Bone marrow (tissue), 2 donors: ENCODE data around the gene DGKA.
"Not testable (repeated sequence)": the region's sequence is repeated elsewhere in the genome, so short reads cannot be mapped to it uniquely, and the experiment has no call there.

Source experiments
- DNase-seq, 2 donors: peaks; one replicate each; lab custom pipeline; 2025; lab: John Stamatoyannopoulos, UW

The DGKA gene

DNA sequence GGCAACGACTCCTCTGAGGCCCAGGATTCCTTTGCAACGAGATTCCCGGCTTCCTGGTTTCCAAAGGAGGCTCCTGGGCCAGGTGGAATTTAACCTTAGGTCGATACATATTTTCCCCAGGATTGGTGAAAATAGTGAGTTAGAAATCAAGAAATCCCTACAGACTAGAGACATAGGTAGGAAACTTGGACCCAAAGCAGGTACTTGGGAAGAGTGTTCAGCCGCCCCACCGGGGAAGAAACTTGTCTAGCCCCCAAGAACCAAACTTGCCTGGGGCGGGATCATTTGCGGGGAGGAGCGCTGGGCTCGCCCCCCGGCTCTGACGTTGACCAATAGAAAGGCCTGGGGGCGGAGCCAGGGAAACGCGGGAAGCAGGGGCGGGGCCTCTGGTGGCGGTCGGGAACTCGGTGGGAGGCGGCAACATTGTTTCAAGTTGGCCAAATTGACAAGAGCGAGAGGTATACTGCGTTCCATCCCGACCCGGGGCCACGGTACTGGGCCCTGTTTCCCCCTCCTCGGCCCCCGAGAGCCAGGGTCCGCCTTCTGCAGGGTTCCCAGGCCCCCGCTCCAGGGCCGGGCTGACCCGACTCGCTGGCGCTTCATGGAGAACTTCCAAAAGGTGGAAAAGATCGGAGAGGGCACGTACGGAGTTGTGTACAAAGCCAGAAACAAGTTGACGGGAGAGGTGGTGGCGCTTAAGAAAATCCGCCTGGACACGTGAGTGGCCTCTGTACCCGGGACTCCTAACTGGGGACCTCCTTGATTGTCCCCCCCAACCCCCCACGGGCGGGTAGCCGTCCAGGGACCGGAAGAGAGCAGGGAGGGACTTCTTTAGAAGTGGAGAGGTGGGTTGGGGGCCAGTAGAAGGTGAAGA, 35.7 kb downstream of the DGKA start, which contains the start of gene CDK2:
Gene CDK2 (plus strand): TSS at position 423 of the 874 bp plus-strand sequence. CDS start 179 bp downstream, at position 602.
- peak; percentile 63 to 67 for DNase-seq

DNA sequence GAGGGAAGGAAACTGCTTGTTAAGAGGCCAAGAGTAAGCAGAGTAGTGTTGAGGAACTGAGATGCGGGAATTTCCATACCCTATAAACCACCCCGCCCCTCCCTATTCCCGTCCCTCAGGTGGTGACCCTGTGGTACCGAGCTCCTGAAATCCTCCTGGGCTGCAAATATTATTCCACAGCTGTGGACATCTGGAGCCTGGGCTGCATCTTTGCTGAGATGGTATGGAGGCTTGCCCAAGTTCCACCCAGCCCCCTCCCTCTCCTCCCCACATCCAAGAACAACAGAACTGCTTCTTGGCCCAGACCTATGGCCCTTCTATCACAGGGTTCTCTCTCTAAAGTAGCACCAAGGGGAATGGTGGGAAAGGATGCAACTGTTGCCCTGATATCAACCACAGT, 38.4 kb downstream of the DGKA start:
- DNase-seq, result no peak

DNA sequence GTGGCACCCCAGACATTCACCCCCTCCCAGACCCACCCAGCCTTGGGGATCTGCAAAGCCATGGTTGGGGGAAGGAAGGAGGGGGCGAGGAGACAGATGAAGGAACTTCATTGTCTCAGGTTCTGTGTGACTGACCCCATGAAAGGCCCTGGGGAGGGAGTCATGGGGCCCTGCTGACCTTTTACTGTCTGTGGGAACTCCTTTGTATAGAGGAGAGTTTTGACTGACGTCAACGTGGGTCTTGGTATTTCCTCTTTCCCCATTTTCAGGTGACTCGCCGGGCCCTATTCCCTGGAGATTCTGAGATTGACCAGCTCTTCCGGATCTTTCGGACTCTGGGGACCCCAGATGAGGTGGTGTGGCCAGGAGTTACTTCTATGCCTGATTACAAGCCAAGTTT, 39.8 kb downstream of the DGKA start:
- no peak for DNase-seq

DNA sequence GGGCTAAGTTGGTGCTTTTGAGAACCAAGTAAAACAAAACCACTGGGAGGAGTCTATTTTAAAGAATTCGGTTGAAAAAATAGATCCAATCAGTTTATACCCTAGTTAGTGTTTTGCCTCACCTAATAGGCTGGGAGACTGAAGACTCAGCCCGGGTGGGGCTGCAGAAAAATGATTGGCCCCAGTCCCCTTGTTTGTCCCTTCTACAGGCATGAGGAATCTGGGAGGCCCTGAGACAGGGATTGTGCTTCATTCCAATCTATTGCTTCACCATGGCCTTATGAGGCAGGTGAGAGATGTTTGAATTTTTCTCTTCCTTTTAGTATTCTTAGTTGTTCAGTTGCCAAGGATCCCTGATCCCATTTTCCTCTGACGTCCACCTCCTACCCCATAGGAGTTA, 41.1 kb downstream of the DGKA start:
- DNase-seq, result no peak

DNA sequence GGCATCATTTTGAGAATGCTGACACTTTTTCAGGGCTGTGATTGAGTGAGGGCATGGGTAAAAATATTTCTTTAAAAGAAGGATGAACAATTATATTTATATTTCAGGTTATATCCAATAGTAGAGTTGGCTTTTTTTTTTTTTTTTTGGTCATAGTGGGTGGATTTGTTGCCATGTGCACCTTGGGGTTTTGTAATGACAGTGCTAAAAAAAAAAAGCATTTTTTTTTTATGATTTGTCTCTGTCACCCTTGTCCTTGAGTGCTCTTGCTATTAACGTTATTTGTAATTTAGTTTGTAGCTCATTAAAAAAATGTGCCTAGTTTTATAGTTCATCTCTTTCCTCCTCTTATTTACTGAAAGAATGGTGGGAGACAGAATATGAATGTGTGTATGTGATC, 41.5 kb downstream of the DGKA start:
- no peak for DNase-seq

DNA sequence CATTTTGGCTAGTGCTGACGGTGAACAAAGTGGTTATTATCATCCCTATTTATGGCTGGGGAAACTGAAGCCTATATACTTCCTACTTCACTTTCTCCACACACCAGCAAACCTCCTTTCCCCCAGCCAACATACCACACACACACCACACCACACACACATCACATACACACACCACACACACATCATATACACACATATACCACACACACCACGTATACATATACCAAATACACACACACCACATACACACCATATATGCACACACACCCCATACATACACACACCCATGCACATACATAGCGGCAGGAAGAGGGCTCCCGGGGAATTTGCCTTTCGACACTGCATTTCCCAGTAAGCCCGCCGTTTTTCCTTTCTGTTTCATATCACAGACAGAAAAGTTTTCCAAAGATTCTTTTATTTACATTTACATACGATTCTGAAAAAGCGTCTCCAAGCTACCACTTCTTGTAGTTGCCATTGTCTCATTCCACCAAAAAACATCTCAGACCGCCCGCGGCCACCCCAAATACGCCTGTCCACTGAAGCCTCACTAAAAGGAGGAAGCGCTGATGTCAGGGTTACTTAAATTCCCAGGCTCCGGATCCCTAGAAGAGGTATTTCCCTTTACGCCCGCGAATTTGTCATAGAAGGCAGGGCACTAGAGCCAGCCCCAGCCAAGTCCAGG, 42.1 kb downstream of the DGKA start:
- DNase-seq, result peak; percentile 32 to 35

DNA sequence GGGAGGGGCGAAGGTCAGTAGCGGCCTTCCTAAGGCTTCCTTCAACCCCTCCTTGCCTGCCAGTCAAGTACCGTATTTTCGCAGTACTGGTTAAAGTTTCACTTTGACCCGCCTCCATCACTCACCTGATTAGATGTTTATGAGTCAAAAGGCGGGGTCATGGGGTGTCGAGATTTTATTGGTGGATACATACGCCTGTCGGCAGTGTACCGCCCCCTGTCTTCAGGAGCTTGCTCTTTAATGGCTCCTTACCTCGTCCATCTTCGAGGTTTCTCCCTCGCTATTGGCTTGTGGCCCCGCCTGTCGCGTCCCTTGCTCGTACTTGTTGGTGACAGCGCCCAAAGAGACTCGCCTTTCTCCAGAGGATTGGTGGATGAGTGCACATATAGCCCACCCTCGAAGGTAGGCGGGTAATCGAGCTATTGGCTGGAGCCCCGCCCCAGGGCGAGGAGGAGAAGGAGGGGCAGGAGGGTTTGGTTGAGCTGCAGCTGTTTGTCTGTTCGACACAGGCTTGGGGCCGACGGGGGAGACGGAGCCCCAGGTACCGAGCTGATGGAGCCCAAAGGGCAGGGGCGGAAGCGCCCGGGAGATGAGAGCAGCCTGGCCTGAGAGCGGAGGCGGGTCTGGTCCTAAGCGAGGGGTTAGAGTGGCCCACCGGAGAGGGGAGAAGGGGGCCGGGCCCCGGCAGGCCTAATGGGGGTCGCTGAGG, 42.8 kb downstream of the DGKA start, which contains the start of gene RAB5B:
Gene RAB5B (plus strand): TSS at position 480 of the 709 bp plus-strand sequence. CDS start 12,883 bp downstream, outside the sequence.
- DNase-seq, result peak; percentile 76 to 100

DNA sequence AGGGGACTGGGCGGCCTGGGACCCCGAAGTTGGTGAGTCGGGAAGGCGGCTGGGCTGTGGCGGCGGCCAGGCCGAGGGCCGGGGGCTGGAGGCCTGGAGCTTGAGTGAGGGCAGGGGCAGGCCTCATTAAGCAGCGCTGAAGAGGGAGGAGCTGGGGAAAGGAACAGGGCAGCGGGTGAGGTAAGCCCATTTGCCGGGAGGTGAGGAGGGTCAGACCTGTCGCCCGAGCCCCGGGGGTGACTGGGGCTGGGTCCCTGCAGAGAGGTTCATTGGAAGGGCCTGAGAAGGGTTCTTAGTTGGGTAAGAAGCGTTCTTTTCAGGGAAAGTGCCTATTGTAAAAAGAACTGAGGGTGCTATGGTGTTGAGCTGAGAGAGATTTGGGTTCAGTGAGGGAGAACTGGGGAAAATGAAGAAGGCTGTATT, 43.4 kb downstream of the DGKA start:
- DNase-seq, result no peak

DNA sequence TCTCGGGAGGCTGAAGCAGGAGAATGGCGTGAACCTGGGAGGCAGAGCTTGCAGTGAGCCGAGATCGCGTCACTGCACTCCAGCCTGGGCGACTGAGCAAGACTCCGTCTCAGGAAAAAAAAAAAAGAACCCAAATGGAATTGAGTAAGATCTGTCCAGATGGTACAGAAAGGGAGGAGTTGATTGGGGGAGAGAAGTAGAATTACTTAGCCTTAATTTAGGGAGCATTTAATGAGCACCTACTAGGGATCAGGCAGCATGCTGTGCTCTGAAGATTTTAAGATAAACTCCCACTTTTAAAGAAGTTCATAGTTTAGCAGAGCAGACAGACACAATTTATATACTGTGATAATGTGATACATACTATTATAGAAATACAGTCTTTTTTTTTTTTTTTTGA, 47.4 kb downstream of the DGKA start:
- DNase-seq, result no peak

DNA sequence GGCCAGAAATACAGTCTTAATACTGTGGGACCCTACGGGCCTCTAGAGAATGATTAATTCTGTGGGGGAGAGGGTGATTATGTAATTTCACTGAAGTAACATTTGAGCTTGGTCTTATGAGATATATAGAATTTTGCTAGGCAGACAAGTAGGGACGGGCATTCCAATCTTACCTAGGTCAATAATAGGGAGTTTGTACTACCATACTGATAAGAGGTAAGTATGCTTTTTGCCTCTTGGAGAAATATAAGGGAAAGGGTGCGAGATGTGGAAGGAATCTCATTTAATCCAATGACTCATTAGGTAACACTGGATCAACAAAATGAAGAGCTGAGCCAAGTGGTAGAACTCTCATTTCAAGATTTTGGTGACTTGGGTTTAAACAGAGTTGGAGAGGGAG, 48.1 kb downstream of the DGKA start:
- no peak for DNase-seq

DNA sequence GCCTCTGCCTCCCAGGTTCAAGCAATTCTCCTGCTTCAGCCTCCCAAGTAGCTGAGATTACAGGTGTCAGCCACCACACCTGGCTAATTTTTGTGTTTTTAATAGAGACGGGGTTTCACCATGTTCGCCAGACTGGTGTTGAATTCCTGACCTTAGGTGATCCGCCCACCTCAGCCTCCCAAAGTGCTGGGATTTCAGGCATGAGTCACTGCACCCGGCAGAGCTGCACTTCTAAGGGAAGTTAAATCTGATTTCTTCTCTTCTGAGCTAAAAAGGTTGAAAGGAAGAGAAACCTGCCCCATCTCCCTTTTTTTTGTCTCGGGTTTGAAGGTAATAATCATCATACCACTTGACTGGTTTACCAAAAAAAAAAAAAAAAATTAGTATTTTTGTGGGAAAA, 50.9 kb downstream of the DGKA start:
- not testable (repeated sequence) for DNase-seq

DNA sequence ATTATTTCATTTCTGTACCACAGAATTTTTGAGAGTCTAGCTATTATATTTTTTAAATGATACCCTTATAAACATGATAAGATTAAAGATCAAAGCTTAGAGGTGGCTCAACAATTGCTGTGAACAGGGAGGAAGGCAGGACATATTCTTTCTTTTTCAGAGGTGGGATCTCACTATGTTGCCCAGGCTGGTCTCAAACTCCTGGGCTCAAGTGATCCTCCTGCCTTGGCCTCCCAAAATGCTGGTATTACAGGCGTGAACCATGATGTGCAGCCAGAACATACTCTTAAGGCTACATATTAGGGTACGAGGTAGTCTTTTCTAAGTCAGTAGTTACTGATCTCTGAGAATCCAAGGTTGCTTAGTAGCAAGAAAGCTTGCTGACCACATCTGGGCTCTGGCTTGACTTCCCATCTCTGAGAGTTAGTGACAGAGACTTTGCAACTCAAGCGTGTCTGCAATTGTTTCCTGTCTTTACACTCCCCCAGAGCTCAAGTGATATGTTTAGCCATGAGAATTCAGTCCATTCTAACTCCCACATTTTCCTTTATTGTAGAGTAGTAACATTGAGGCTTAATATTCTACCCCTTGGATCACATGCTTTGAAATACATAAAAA, 51.5 kb downstream of the DGKA start:
- peak in 1 of 2 donors; percentile 35 for DNase-seq

DNA sequence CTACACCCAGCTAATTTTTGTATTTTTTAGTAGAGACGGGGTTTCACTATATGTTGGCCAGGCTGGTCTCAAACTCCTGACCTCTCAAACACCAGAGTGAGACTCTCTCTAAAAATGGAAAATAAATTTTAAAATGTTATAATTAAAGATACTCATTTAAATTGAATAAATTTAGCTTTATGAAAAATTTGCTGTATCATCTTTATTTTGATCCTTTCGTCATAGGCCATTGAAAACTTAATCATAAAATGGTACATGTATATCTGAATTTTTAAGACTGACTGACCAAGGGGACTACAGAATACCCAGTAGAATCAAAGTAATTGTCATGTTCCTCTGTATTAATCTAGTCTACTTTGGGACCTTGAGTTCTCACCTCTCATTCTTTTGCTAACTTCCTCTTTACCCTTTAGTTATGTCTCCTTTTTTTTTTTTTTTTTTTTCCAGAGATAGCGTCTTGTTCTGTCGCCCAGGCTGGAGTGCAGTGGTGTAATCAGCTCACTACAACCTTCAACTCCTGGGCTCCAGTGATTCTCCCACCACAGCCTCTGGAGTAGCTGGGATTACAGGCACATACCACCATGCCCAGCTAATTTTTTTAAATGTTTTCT, 52.4 kb downstream of the DGKA start:
- DNase-seq, result peak in 1 of 2 donors; percentile 42

DNA sequence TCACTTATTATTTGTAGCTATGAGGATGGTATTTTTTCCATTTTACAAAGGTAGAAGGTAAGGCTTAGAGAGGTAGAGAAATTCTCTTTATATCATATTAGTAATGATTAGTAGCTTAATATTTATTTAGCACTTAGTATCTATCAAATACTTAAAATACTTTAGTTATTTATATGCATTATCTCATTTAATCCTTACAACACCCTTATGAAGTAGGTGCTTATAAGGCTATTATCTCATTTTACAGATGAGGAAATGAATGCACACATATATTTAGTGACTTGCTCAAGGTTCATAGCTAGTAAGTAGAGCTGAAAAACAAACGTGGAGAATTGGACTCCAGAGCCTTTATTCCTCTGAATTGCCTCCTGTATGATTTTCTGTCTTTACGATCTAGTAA, 53.9 kb downstream of the DGKA start:
- DNase-seq, result no peak

DNA sequence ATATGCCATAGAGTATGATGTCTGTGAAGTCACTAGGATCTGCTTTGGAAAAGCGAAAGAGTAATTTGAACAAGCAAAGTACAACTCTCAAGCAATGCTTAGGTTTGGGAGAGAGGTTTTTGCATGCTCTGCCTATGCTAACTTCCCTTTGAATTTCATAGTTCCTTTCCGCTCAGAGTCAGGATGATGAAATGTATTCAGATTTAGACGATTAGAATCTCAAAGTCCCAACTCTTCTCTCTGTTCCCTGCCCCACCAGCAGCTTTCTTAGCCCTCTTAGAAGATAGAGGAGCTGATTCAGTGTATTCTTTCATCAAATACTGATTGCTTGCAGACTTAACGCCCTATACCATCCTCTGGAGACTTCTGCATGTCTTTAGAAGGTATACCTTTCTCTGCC, 54.4 kb downstream of the DGKA start:
- DNase-seq, result no peak

DNA sequence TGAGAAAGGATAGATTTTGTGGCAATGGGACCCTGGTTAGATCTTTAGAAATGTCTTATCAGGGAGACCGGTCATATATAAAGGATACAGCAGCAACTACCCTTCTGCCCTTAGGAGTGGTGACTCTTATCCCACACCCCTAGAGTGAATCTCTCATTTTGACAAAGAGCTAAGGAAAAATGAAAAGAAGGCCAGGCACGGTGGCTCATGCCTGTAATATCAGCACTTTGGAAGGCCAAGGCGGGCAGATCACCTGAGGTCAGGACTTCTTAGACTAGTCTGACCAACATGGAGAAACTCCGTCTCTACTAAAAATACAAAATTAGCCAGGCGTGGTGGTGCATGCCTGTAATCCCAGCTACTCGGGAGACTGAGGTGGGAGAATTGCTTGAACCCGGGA, 55.0 kb downstream of the DGKA start:
- not testable (repeated sequence) for DNase-seq

DNA sequence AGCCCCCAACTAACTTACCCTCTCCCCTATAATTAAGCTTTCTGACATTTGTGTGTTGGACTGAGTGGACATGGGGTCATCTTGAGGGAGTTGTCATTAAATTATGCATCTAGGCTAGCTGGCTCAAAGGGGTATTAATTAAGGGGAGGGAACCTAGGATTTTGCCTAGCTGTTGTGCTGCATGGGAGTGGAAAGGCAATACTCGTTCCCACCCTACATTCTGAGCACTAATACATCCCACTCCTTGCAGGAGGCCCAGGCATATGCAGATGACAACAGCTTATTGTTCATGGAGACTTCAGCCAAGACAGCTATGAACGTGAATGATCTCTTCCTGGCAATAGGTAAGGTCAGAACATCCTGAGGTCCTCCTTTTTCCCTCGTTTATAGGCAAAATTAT, 60.1 kb downstream of the DGKA start:
- DNase-seq, result no peak

DNA sequence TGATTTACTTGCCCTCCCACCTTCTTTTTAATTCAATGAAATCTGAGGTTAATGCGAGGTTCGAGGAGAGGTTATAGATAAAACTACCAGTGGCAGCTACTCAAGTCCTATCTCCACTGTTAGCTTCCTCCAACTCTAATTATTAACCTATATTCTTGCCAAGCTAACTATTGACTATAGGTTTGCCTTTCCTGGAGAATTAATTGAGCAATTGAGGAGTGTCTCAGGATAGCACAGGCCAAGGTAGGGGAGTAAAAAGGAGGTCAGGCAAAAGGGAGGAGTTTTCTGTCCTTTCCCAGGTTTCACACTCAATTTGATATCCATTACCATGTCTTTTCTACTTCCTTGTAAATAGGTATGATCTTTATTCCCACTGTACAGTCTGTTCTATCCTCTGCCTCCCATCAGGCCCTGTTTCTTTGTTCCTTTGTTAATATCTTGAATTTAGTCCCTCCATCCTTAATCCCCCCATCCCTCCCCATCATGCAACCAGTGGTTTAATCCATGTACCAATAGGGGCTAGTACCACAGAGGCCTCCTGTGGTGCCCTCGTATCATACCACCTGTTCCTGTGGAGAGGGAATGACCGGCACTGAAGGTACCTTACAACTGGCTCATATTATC, 62.4 kb downstream of the DGKA start:
- no peak for DNase-seq

DNA sequence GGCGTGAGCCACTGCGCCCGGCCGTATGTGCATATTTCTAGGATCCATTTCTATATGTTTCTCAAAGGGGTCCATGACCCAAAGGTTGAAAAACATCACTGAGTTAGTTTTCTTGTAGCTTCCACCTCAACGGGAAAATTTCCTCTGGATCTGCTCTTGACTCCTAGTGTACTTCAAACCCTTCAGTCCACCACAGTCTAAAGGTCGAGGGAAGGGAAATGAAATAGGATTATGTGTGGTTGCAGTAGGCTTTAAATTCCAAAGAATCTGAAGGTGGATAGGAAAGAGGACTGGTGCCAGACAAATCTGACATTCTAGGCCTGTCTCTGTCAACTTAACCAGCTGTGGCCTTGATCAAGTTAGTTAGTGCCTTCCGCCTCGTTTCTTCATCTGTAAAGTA, 64.4 kb downstream of the DGKA start:
- no peak for DNase-seq

DNA sequence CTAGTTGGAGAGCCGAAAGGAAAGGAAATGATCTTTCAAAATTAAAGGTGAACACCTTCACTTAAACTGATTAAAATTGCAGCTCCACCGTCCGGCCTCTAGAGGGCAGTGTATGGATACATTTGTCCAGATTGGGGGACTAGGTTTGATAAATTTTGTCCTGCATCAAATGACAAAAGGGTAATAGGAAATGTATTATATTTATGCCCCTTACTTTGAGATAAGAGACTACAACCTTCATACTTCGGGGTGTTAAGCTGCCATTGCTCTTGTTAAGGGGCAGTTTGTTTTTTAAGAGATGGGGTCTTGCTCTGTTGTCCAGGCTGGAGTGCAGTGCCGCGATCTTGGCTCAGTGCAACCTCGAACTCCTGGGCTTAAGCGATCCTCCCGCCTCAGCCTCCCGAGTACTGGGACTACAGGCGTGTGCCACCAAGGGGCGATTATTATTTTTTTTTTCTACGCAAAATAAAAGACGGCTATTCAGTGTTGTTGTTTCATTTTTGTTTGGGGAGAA, 65.3 kb downstream of the DGKA start:
- peak in 1 of 2 donors; percentile 51 for DNase-seq
